HG02840 (cell line): Measurements from ENCODE around the gene SIGLEC11.
"Not testable (repeated sequence)": the region's sequence is repeated elsewhere in the genome, so short reads cannot be mapped to it uniquely, and the experiment has no call there.

ENCODE experiments used
- ATAC-seq: cut with Tn5 transposase; IDR thresholded peaks from one replicate; pipeline ENCODE4 v1.9.1; 2021; ENCODE audit warnings: mild to moderate bottlenecking, moderate library complexity, moderate number of reproducible peaks; ENCODE audit not compliant: unreplicated experiment, low FRiP score

SIGLEC11 gene

DNA sequence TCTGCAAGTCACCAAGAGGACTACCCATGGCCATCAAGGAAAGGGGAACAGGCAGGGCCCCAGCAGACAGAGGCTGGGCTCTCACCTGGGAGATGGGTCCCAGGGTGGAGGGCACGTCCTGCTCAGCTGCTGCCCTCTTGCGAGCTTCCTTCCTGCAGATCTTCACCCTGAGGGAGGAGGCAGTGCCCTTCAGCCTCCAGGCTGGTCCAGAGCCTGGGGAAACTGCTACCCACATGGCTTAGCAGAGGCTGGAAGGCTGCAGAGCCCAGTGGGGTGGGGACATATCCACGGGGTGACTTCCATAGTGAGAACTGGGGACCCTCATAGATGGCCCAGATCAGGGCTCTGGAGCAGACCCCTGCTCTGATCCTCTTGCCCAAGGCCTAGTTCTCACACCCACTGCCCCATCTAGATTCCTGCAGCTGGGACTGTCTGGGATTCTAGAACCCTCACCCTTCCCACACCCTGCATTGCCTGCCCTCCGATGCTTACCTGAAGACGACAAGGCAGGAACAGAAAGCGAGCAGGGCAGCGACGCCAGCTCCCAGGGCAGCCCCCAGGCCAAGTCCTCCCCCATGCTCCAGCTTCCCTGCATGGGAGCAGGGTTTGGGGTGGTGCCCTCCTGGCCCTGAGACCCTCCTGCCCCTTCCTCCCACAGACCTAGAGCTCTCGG lies 9.0 kb downstream of the SIGLEC11 start:
- ATAC-seq: no peak

GRCh38 chr19:49950956-49951526 lies 9.9 kb downstream of the SIGLEC11 start:
- no peak for ATAC-seq

- no peak for ATAC-seq
Measured at GRCh38 chr19:49950590-49950948, 10.4 kb downstream of the SIGLEC11 start.

DNA sequence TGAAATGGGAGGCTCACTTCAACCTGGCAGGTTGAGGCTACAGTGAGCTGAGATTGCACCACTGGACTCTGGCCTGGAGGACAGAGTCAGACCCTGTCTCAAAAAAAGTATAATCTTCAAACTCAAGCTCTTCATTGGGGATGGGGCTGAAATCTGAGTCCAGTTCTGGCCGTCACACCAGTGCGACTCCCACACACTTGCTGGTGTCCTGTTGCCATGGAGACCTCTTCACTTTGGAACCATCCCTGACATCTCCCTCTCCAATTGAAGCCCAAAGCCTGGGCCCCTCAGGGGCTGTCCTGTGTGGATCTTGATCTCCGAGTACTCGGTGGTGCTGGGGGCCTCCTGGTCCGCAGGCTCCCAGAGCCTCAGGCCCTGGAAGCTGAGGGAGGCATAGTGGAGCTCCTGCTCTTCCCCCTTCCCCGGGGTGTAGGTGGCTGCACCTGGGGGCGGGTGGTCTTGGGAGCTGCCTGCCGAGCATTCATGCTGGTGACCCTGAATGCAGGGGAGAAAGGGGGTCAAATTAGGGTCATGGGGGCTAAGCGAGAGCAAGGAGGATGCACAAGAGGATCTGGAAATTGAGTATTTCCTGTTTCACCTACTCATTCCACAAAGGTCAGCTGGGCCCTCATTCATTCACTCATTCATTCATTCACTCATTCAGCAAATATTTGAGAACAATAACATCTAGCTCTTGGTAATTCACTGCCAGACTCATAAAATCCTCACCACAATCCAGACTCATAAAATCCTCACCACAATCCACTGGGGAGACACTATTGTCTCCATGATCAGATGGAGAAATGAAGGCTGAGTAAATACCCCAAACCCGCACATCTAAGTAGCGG lies 11.0 kb downstream of the SIGLEC11 start:
- ATAC-seq: no peak

GRCh38 chr19:49946415-49946814 lies 14.6 kb downstream of the SIGLEC11 start:
- ATAC-seq: no peak

- not testable (repeated sequence) for ATAC-seq
Measured at GRCh38 chr19:49944567-49944966, 16.4 kb downstream of the SIGLEC11 start.

DNA sequence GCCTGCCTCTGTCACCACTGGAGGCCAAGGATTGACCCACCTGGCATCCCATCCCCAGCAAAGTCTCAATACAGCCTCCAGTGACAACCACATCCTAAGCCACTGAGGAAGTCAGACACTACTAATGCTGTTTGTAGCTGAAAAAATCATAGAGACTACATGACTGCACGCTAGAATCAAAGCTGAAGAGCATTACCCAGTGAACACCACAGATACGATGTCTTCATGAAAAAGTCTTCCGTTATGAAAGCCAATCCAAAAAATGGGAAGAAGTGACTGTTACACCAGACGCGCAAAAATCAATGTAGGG lies 20.5 kb downstream of the SIGLEC11 start:
- ATAC-seq: no peak

DNA sequence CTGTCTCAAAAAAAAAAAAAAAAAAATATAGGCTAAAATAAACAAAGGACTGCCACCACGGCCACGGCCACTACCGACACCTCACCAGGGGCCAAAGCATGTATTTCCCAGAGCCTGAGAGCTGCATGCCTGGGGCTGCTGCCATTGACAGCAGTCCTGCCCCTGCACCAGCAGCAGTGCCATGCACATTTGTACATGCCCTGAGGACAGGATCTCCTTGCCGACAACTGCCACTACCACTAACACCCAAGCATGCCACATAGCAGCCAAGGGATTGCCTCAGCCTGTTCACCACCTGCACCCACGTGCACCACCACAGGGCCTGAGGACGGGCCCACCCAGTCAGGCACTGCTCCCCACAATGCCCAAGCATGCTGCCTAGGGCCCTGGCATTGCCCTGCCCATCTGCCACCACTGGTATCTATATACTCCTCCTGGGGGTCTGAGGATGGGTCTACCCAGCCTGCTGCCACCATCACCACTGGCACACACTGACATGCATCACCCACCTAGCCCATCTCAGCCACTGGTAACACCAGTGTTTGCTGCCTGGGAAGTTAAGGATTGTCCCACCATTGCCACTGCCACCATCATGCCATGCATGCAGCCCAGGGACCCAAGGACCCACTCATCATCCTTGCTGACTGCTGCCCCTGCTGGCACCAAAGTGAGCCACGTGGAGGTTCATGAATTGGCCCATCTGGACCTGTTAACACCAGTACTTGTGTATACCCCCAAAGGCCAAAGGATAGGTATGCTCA lies 21.1 kb downstream of the SIGLEC11 start:
- no peak for ATAC-seq

DNA sequence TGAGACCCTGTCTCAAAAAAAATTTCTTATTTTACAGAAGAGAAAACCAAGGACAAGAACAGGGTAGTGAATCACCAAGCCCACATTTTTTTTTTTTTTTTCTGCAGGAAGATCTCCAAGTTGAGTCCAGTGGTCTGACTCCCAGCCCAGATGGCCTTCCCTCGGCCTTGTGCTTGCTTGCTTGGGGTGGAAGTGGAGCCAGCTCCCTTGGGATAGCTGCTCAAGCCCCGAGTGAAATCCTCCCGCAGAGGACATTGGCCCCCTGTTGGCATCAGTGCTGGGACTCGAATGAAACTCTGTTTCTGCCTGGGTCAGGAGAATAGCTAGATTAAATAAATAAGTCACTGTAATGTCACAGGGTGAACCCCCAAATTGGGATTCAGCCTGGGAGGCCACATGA lies 22.3 kb downstream of the SIGLEC11 start:
- ATAC-seq: no peak

DNA sequence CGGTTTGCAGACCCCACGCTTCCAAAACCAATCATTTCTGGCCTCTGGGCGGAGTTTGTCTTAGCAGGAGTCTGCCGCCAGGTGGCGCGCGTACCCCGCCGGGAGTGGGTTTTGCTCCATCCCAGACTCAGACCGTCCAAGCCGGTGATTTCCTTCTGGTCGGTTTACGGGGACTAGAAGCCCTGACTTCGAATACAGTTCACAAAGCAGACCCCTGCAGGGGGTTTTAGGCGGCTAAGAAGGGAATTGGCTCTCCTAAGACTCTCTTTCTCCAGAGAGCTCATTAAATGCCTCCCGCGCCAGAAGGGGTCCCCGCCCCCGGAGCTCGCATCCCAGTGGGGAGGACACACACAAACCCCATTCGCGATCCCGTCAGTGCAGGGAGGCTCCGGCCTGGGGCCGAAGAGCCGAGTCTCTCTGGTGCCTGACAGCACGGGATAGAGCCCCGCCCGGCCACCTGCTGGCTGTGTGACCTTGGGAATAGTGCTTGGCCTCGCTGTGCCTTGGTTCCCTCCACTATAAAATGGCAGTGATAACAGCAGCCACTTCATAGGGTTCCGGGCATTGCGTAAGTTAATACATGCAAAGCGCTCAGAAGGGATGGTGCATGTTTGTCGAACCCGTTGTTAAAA lies 23.1 kb downstream of the SIGLEC11 start:
- no peak for ATAC-seq

DNA sequence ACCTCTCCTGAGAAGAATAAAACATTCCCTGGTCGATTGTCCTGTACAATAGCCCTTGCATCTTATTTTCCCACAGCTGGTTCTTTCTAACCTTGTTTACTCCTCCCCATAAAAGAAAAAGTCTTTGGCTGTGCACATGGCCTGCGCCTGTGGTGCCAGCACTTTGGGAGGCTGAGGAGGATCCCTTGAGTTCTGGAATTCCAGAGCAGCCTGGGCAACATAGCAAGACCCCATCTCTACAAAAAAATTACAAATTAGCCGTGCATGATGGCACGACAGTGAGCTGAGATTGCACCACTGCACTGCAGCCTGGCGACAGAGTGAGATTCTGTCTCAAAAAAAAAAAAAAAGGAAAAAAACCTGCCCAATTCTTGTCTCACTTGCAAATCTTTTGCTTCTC lies 24.4 kb downstream of the SIGLEC11 start:
- ATAC-seq: no peak

- no peak for ATAC-seq
Measured at GRCh38 chr19:49933643-49934042, 27.3 kb downstream of the SIGLEC11 start.

DNA sequence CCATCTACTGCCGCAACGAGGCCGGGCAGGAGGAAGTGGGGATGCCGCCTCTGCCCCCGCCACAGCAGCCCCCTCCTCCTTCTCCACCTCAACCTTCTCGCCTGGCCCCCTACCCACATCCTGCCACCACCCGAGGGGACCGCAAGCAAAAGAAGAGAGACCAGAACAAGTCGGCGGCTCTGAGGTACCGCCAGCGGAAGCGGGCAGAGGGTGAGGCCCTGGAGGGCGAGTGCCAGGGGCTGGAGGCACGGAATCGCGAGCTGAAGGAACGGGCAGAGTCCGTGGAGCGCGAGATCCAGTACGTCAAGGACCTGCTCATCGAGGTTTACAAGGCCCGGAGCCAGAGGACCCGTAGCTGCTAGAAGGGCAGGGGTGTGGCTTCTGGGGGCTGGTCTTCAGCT lies 28.2 kb downstream of the SIGLEC11 start:
- ATAC-seq: no peak

- ATAC-seq: no peak
Measured at GRCh38 chr19:49932041-49932451, 28.9 kb downstream of the SIGLEC11 start.

DNA sequence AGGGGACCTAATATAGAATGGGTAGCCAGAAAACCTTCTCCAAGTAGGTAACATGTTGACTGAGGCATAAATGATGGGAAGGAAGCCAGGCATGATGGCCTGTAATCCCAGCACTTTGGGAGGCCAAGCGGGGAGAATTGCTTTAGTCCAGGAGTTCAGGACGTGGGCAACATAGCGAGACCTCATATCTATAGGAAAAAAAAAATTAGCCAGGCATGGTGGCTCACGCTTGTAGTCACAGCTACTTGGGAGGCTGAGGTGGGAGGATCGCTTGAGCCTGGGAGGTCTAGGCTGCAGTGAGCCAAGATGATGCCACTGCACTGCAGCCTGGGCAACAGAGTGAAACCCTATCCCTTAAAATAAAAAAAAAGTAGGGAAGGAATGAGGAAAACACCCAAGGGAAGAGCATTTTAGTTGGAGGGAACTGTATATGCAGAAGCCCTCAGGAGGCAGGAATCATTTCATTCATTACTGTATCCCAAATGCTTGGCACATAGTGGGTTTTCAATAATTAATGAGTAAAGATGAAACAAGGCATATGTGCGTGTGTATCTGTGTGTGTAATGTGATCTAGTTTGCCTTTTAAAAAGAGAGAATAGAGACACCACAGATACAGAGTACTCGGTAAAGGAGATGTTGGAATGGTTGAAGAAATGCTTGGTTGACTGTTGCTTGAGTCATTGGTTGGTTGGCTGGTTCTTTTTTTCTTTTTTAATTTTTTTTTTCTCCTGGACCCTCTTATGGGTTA lies 29.5 kb downstream of the SIGLEC11 start:
- no peak for ATAC-seq

- ATAC-seq: no peak
Measured at GRCh38 chr19:49930483-49931011, 30.4 kb downstream of the SIGLEC11 start.

GRCh38 chr19:49929611-49930482 lies 31.1 kb downstream of the SIGLEC11 start:
- ATAC-seq: peak; percentile 61

GRCh38 chr19:49929121-49929610 lies 31.8 kb downstream of the SIGLEC11 start, which contains the start of the genes ATF5 and NUP62:
Gene ATF5 (plus strand): TSS chr19:49929205. CDS start chr19:49930851, 1,646 bp downstream.
Gene NUP62 (minus strand): TSS chr19:49929504. CDS start chr19:49909807, 19,697 bp downstream.
- ATAC-seq: peak; percentile 53
